GM12878 (cell line): ENCODE data around the gene RPL12. TPM values are rescaled to one million over a fixed set of nuclear protein-coding genes. Genes with fewer than 3 reads are reported as not detected.

Experiments used
- ATAC-seq: fragments of 200-7000 bp; cut with Tn5 transposase; 3 replicates; pipeline ENCODE4 v1.9.1; 2020; ENCODE audit warnings: mild to moderate bottlenecking, moderate library complexity
- BruUV-seq: library from RNA; stranded (reverse); fragments of 400-500 nt; replicated peaks from 2 replicates; lab custom pipeline; 2021; lab: Mats Ljungman, UMichigan
- CTCF ChIA-PET: fragments of 300-600 bp; sonication (Branson Sonifier 250); formaldehyde crosslinking; extraction: SDS; loops from one replicate; lab custom pipeline; 2021; ENCODE audit warnings: inconsistent platforms; lab: Yijun Ruan, JAX
- POLR2A ChIA-PET: fragments of 350-600 bp; formaldehyde crosslinking; extraction: SDS; loops from one replicate; lab custom pipeline; 2021; ENCODE audit warnings: inconsistent platforms; lab: Charles Lee
- RAD21 ChIA-PET: fragments of 300-600 bp; sonication (Branson Sonifier 250); formaldehyde crosslinking; loops from one replicate; lab custom pipeline; 2023; ENCODE audit warnings: antibody characterized with exemption; ENCODE audit not compliant: unreplicated experiment; lab: Charles Lee
- SMC1A ChIA-PET: fragments of 300-600 bp; sonication (Branson Sonifier 250); formaldehyde crosslinking; loops from one replicate; lab custom pipeline; 2023; ENCODE audit not compliant: unreplicated experiment, uncharacterized antibody; lab: Charles Lee
- DNase-seq: peaks from one replicate; pipeline ENCODE4 v3.0.0-alpha.2; 2011; ENCODE audit warnings: low read depth, low spot score
- FAIRE-seq: peaks from 3 replicates; lab custom pipeline; 2011; peaks lifted over from hg19 to GRCh38; lab: Jason Lieb, UNC
- H2AFZ ChIP-seq: 2 replicates; pipeline ENCODE4 v1.6.0; 2011; ENCODE audit warnings: low read depth, low read length, control low read depth; ENCODE audit not compliant: control insufficient read depth
- H3K27ac ChIP-seq: 2 replicates; pipeline ENCODE4 v1.5.1; 2011; ENCODE audit warnings: control low read depth; ENCODE audit not compliant: control insufficient read depth, insufficient read depth
- H3K27me3 ChIP-seq, 2 experiments: replicated peaks in 1 of 2; 2 replicates each; pipeline versions ENCODE4 v1.6.0 to v1.6.1; 2011; ENCODE audit warnings: low read length in 1 of 2; ENCODE audit not compliant: control insufficient read depth in 2 of 2, insufficient read depth in 2 of 2
- H3K36me3 ChIP-seq, 2 experiments: 2 replicates each; pipeline ENCODE4 v1.5.1; 2011; ENCODE audit warnings: low read length in 1 of 2; ENCODE audit not compliant: control insufficient read depth in 2 of 2, insufficient read depth in 2 of 2
- H3K4me1 ChIP-seq: 2 replicates; pipeline ENCODE4 v1.6.1; 2011; ENCODE audit warnings: mild to moderate bottlenecking, low read length, moderate library complexity, mixed read lengths; ENCODE audit not compliant: control insufficient read depth, insufficient read depth
- H3K4me2 ChIP-seq: 2 replicates; pipeline ENCODE4 v1.6.0; 2011; ENCODE audit warnings: control low read depth; ENCODE audit not compliant: control insufficient read depth, insufficient read depth
- H3K4me3 ChIP-seq: fragments of 200-600 bp; sonication (generic); 2 replicates; pipeline ENCODE4 v1.5.1; 2016
- H3K79me2 ChIP-seq: 2 replicates; pipeline ENCODE4 v1.6.0; 2011; ENCODE audit warnings: low read length; ENCODE audit not compliant: control insufficient read depth, insufficient read depth
- H3K9ac ChIP-seq: 2 replicates; pipeline ENCODE4 v1.8.0; 2011; ENCODE audit warnings: low read length, control low read depth, mixed read lengths; ENCODE audit not compliant: control insufficient read depth, insufficient read depth
- H3K9me3 ChIP-seq: replicated peaks from 3 replicates; pipeline ENCODE4 v1.5.1; 2011; ENCODE audit warnings: mild to moderate bottlenecking, low read length; ENCODE audit not compliant: control insufficient read depth, insufficient read depth
- H4K20me1 ChIP-seq: 2 replicates; pipeline ENCODE4 v1.6.0; 2011; ENCODE audit not compliant: control insufficient read depth, insufficient read depth
- ATF3 ChIP-seq: IDR thresholded peaks from 2 replicates; pipeline ENCODE4 v1.6.1; 2011; ENCODE audit warnings: low read depth, mild to moderate bottlenecking, low read length, moderate library complexity, borderline replicate concordance; ENCODE audit errors: extremely low read depth
- BHLHE40 ChIP-seq, 2 experiments: fragments of 450-650 bp in 1 of 2; IDR thresholded peaks; 2 replicates each; pipeline ENCODE4 v1.6.1; 2011 to 2017; ENCODE audit warnings: low read depth in 2 of 2, borderline replicate concordance in 1 of 2, improper control_type of control experiment in 1 of 2, low read length in 1 of 2, mild to moderate bottlenecking in 1 of 2
- CUX1 ChIP-seq: IDR thresholded peaks from 2 replicates; pipeline ENCODE4 v1.6.1; 2012; ENCODE audit warnings: improper control_type of control experiment, low read depth, low read length; ENCODE audit not compliant: insufficient replicate concordance
- DPF2 ChIP-seq: fragments of 450-650 bp; IDR thresholded peaks from 2 replicates; pipeline ENCODE4 v1.6.1; 2017; ENCODE audit warnings: mild to moderate bottlenecking
- KAT2A ChIP-seq: conservative IDR thresholded peaks from 2 replicates; pipeline ENCODE4 v1.6.1; 2011; ENCODE audit warnings: low read depth, low read length; ENCODE audit not compliant: control insufficient read depth
- NR2F1 ChIP-seq: fragments of 450-650 bp; conservative IDR thresholded peaks from 2 replicates; pipeline ENCODE4 v1.6.1; 2017; ENCODE audit warnings: mild to moderate bottlenecking
- RAD21 ChIP-seq: IDR thresholded peaks from 2 replicates; pipeline ENCODE4 v1.6.1; 2011; ENCODE audit warnings: mild to moderate bottlenecking, low read depth, low read length, moderate library complexity; ENCODE audit not compliant: insufficient read depth
- RFX5 ChIP-seq: IDR thresholded peaks from 2 replicates; pipeline ENCODE4 v1.6.1; 2011; ENCODE audit warnings: low read depth, low read length, improper control_type of control experiment
- SPI1 ChIP-seq: IDR thresholded peaks from 2 replicates; pipeline ENCODE4 v1.6.1; 2011; ENCODE audit warnings: low read depth, mild to moderate bottlenecking, low read length, moderate library complexity, borderline replicate concordance; ENCODE audit not compliant: insufficient read depth
- YY1 ChIP-seq: IDR thresholded peaks from 2 replicates; pipeline ENCODE4 v1.6.1; 2011; ENCODE audit warnings: low read depth, mild to moderate bottlenecking, low read length
- WGBS: methylation state at CpG from one replicate; pipeline ENCODE4 v1.1.6; 2016; ENCODE audit warnings: low lambda C conversion rate; ENCODE audit not compliant: insufficient replicate concordance, insufficient coverage; ENCODE audit errors: missing lambda C conversion rate; 5-methylcytosine and 5-hydroxymethylcytosine counted together
- in situ Hi-C: fragments of 300-500 bp; cut with MboI; formaldehyde crosslinking; loops from 9 replicates; pipeline ENCODE4 v1.14.3; 2018; ENCODE audit warnings: mixed read lengths
- intact Hi-C: fragments of 100-400 bp; cut with micrococcal nuclease; formaldehyde crosslinking; loops from one replicate; pipeline ENCODE4 v1.14.2; 2022; ENCODE audit not compliant: unreplicated experiment
- polyA plus RNA-seq, 11 experiments: library from polyadenylated mRNA; depleted of rRNA in 4 of 11; unstranded in 6 of 11; stranded (reverse) in 5 of 11; fragments of >200 nt; fragmentation: Nextera tagmentation in 4 of 11; fragmentation: Illumina TruSeq in 1 of 11; extraction: Ambion mirVana in 4 of 11; extraction: Trizol in 1 of 11; gene quantifications; 1 replicate in 1 of 11; 2 replicates in 10 of 11; pipeline versions ENCODE4 v1.2.1 to v1.2.3, GENCODE V29; 2011 to 2016; ENCODE audit warnings: inconsistent platforms in 2 of 11, missing spikeins in 2 of 11, low read depth in 1 of 11
- total RNA-seq, 4 experiments: library from RNA; depleted of rRNA in 3 of 4; stranded (reverse); fragments of >200 nt in 3 of 4; fragmentation: Illumina TruSeq in 1 of 4; extraction: Trizol in 1 of 4; gene quantifications; 2 replicates each; pipeline versions ENCODE4 v1.2.1 to v1.2.3, GENCODE V29; 2013 to 2021
- TF ChIP-seq, protein P1 (sequence below): IDR thresholded peaks from 2 replicates; pipeline ENCODE4 v1.6.1; 2011; ENCODE audit warnings: low read depth, low read length, improper control_type of control experiment, borderline replicate concordance
- TF ChIP-seq, protein P2 (sequence below): fragments of 450-650 bp; IDR thresholded peaks from 2 replicates; pipeline ENCODE4 v1.6.1; 2016; ENCODE audit warnings: mild to moderate bottlenecking

RPL12 gene
- total and polyA plus RNA-seq, 10 of the 15 experiments (the other 5 are each of a cell fraction or from before 2014, with no cell fraction given) = 961 to 5,544 (median 2,858) TPM

GRCh38 chr9:127451858-127452656 lies 851 bp upstream of the RPL12 start:
- no TSS peak for BruUV-seq
- H4K20me1 ChIP-seq = peaks cover 11% of the 10 kb centered on the region
- H3K4me2 ChIP-seq = peak overlapping the region; percentile 39
- peaks cover 5 to 29% of the 10 kb centered on the region in 2 experiments for H3K36me3 ChIP-seq
- DNase-seq (peak; percentile 47), FAIRE-seq (peak; percentile 91), ATAC-seq (peak; percentile 59)
- peak overlapping the region; percentile 95 for H3K9ac ChIP-seq
- H3K79me2 ChIP-seq = peaks cover 49% of the 10 kb centered on the region
- POLR2A ChIA-PET = interaction anchor here (3.1 to 3.7 kb wide), 2 partner anchors 28 to 55 kb away, joined by 18 to 26 read pairs; partner anchors contain the start of genes SLC2A8 and ZNF79
- peak overlapping the region; percentile 92 for H2AFZ ChIP-seq
- H3K27ac ChIP-seq = peak overlapping the region; percentile 94
- 8% methylated on average over 29 of the region's 29 CpGs for WGBS
- H3K27me3 ChIP-seq = no peaks in the 10 kb centered on the region
- SMC1A ChIA-PET = interaction anchor here (1.0 to 1.6 kb wide), 2 partner anchors 28 to 55 kb away, joined by 4 to 7 read pairs; partner anchors contain the start of genes SLC2A8 and ZNF79
- CTCF ChIA-PET = interaction anchor here (1.0 to 1.2 kb wide), 2 partner anchors 12 to 53 kb away, joined by 3 read pairs; no protein-coding TSS in a partner anchor
- H3K4me1 ChIP-seq = peaks cover 6% of the 10 kb centered on the region; the same call in 1 of the 2 replicates
- RAD21 ChIA-PET = interaction anchor here (0.9 to 2.2 kb wide), 4 partner anchors 28 to 283 kb away, joined by 3 to 9 read pairs (median 4); partner anchors contain the start of genes SLC2A8, TOR2A and ZNF79
- peak overlapping the region; percentile 91 for H3K4me3 ChIP-seq
- in situ Hi-C loops = no loop called here
- H3K9me3 ChIP-seq = no peaks in the 10 kb centered on the region
- intact Hi-C loops = loop anchor here (10.0 kb wide), 1 partner anchor 237 kb away; no protein-coding TSS in a partner anchor
- TF ChIP-seq CUX1 (no peak), RFX5 (no peak), DPF2 (0 out of 2 replicates have a peak, but pooled peaks have one; percentile 14), SPI1 (peak; percentile 45; the same call in 1 of the 2 replicates), ATF3 (no peak), BHLHE40 (IDR thresholded peaks at IDR 0.05; ENCODE audit: borderline replicate concordance in 1 of 2, low read depth in 2 of 2, low read length in 1 of 2) (peak in 1 of 2 experiments; percentile 56; a peak in 1 of 4 replicates), RAD21 (no peak), NR2F1 (0 out of 2 replicates have a peak, but pooled peaks have one; percentile 30), KAT2A (no peak), YY1 (peak; percentile 89)
- TF ChIP-seq, protein P1, sequence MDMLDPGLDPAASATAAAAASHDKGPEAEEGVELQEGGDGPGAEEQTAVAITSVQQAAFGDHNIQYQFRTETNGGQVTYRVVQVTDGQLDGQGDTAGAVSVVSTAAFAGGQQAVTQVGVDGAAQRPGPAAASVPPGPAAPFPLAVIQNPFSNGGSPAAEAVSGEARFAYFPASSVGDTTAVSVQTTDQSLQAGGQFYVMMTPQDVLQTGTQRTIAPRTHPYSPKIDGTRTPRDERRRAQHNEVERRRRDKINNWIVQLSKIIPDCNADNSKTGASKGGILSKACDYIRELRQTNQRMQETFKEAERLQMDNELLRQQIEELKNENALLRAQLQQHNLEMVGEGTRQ = no peak
- TF ChIP-seq, protein P2, sequence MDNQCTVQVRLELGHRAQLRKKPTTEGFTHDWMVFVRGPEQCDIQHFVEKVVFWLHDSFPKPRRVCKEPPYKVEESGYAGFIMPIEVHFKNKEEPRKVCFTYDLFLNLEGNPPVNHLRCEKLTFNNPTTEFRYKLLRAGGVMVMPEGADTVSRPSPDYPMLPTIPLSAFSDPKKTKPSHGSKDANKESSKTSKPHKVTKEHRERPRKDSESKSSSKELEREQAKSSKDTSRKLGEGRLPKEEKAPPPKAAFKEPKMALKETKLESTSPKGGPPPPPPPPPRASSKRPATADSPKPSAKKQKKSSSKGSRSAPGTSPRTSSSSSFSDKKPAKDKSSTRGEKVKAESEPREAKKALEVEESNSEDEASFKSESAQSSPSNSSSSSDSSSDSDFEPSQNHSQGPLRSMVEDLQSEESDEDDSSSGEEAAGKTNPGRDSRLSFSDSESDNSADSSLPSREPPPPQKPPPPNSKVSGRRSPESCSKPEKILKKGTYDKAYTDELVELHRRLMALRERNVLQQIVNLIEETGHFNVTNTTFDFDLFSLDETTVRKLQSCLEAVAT = peak; percentile 46; the same call in 1 of the 2 replicates
